Hepatocyte (in vitro differentiated cells): ENCODE data around the gene MTNR1B. TPM values are rescaled to one million over a fixed set of nuclear protein-coding genes. Genes with fewer than 3 reads are reported as not detected.
A peak's percentile ranks its signal among the peaks of the same experiment; 100 is the strongest.

ENCODE experiments used
- DNase-seq: peaks from one replicate; pipeline ENCODE4 v3.0.0-alpha.2; 2016; ENCODE audit warnings: low spot score
- H2AFZ ChIP-seq: fragments of 200-600 bp; sonication (generic); 2 replicates; pipeline ENCODE4 v1.6.0; 2016; ENCODE audit warnings: antibody characterized with exemption, mild to moderate bottlenecking
- H3K27ac ChIP-seq: fragments of 200-600 bp; sonication (generic); 2 replicates; pipeline ENCODE4 v1.5.1; 2016; ENCODE audit warnings: mild to moderate bottlenecking
- H3K27me3 ChIP-seq: fragments of 200-600 bp; sonication (generic); 2 replicates; pipeline ENCODE4 v1.6.1; 2016
- H3K36me3 ChIP-seq: fragments of 200-600 bp; sonication (generic); replicated peaks from 2 replicates; pipeline ENCODE4 v1.5.1; 2016; ENCODE audit warnings: low read depth; ENCODE audit not compliant: insufficient read depth
- H3K4me1 ChIP-seq: fragments of 200-600 bp; sonication (generic); 2 replicates; pipeline ENCODE4 v1.5.1; 2016; ENCODE audit warnings: mild to moderate bottlenecking, moderate library complexity; ENCODE audit not compliant: insufficient read depth
- H3K4me2 ChIP-seq: fragments of 200-600 bp; sonication (generic); 2 replicates; pipeline ENCODE4 v1.6.0; 2016
- H3K4me3 ChIP-seq: fragments of 200-600 bp; sonication (generic); 2 replicates; pipeline ENCODE4 v1.5.1; 2016; ENCODE audit warnings: mild to moderate bottlenecking
- H3K79me2 ChIP-seq: fragments of 200-600 bp; sonication (generic); 2 replicates; pipeline ENCODE4 v1.6.0; 2017; ENCODE audit warnings: mild to moderate bottlenecking
- H3K9me2 ChIP-seq: fragments of 200-600 bp; sonication (generic); replicated peaks from 2 replicates; pipeline ENCODE4 v1.6.0; 2017; ENCODE audit warnings: mild to moderate bottlenecking; ENCODE audit not compliant: insufficient read depth
- H3K9me3 ChIP-seq: fragments of 200-600 bp; sonication (generic); 2 replicates; pipeline ENCODE4 v1.5.1; 2016; ENCODE audit warnings: low read depth, mild to moderate bottlenecking
- H4K20me1 ChIP-seq: fragments of 200-600 bp; sonication (generic); 2 replicates; pipeline ENCODE4 v1.6.0; 2016; ENCODE audit warnings: mild to moderate bottlenecking; ENCODE audit not compliant: insufficient read depth, poor library complexity, severe bottlenecking
- CTCF ChIP-seq: fragments of 200-600 bp; sonication (generic); IDR thresholded peaks from 2 replicates; pipeline ENCODE4 v1.5.1; 2016; ENCODE audit warnings: antibody characterized with exemption, mild to moderate bottlenecking; ENCODE audit not compliant: poor library complexity
- EZH2 ChIP-seq: fragments of 200-600 bp; sonication (generic); IDR thresholded peaks from 2 replicates; pipeline ENCODE4 v1.6.1; 2016; ENCODE audit warnings: antibody characterized with exemption, mild to moderate bottlenecking, borderline replicate concordance
- EZH2phosphoT487 ChIP-seq: fragments of 200-600 bp; sonication (generic); IDR thresholded peaks from one replicate; pipeline ENCODE4 v1.6.1; 2018; ENCODE audit warnings: antibody characterized with exemption, mild to moderate bottlenecking, low read depth, moderate library complexity; ENCODE audit not compliant: unreplicated experiment, severe bottlenecking
- WGBS: methylation state at CpG from one replicate; pipeline ENCODE4 v1.1.6; 2016; ENCODE audit warnings: low lambda C conversion rate; ENCODE audit errors: missing lambda C conversion rate; 5-methylcytosine and 5-hydroxymethylcytosine counted together
- polyA plus RNA-seq: library from polyadenylated mRNA; unstranded; fragments of >200 nt; fragmentation: Nextera tagmentation; extraction: Ambion mirVana; gene quantifications from 2 replicates; pipeline ENCODE4 v1.2.1, GENCODE V29; 2016
- total RNA-seq: library from RNA; depleted of rRNA; stranded (reverse); fragments of >200 nt; gene quantifications from 2 replicates; pipeline ENCODE4 v1.2.3, GENCODE V29; 2014

Gene MTNR1B
- total and polyA plus RNA-seq, 2 experiments from 2014 or later: 0.30 to 0.40 TPM

- TF ChIP-seq CTCF (no peak), EZH2 (no peak), EZH2phosphoT487 (no peak)
- H3K4me2 ChIP-seq: no peak overlapping the region
Observed at GRCh38 chr11:92964471-92964870, 5.0 kb upstream of the MTNR1B start.

GRCh38 chr11:92965196-92965595 is 4.3 kb upstream of the MTNR1B start:
- H3K79me2 ChIP-seq: no peaks in the 10 kb centered on the region
- peaks cover 29% of the 10 kb centered on the region for H3K27me3 ChIP-seq
- DNase-seq: no peak
- no peak overlapping the region for H2AFZ ChIP-seq
- H3K36me3 ChIP-seq: no peaks in the 10 kb centered on the region
- no peaks in the 10 kb centered on the region for H3K4me1 ChIP-seq
- no peaks in the 10 kb centered on the region for H3K9me2 ChIP-seq
- H3K27ac ChIP-seq: no peak overlapping the region
- H3K4me2 ChIP-seq: no peak overlapping the region
- H3K9me3 ChIP-seq: no peaks in the 10 kb centered on the region
- WGBS: 82% methylated on average over 2 of the region's 2 CpGs
- no peak for TF ChIP-seq EZH2phosphoT487
- no peak for TF ChIP-seq CTCF
- no peak for TF ChIP-seq EZH2
- no peak overlapping the region for H3K4me3 ChIP-seq
- H4K20me1 ChIP-seq: no peaks in the 10 kb centered on the region

More at GRCh38 chr11:92964471-92964870, 5.0 kb upstream of the MTNR1B start:
- Histone ChIP-seq H3K36me3 (no peaks in the 10 kb centered on the region), H3K9me3 (no peaks in the 10 kb centered on the region), H2AFZ (no peak overlapping the region), H3K4me3 (no peak overlapping the region), H3K79me2 (no peaks in the 10 kb centered on the region), H3K9me2 (no peaks in the 10 kb centered on the region), H3K27me3 (peaks cover 24% of the 10 kb centered on the region), H3K27ac (no peak overlapping the region), H3K4me1 (no peaks in the 10 kb centered on the region), H4K20me1 (no peaks in the 10 kb centered on the region)
- DNase-seq: peak; percentile 18
- WGBS: 77% methylated on average over 8 of the region's 8 CpGs

GRCh38 chr11:92967178-92967577 is 2.3 kb upstream of the MTNR1B start:
- Histone ChIP-seq H3K9me2 (no peaks in the 10 kb centered on the region), H3K4me2 (no peak overlapping the region), H3K4me1 (no peaks in the 10 kb centered on the region), H3K4me3 (no peak overlapping the region), H3K36me3 (no peaks in the 10 kb centered on the region), H2AFZ (no peak overlapping the region), H3K27ac (no peak overlapping the region), H3K27me3 (peaks cover 34% of the 10 kb centered on the region), H3K79me2 (no peaks in the 10 kb centered on the region), H4K20me1 (no peaks in the 10 kb centered on the region), H3K9me3 (no peaks in the 10 kb centered on the region)
- TF ChIP-seq EZH2phosphoT487 (no peak), EZH2 (no peak), CTCF (no peak)
- no peak for DNase-seq
- WGBS: 88% methylated on average over 2 of the region's 2 CpGs

GRCh38 chr11:92967867-92968266 is 1.6 kb upstream of the MTNR1B start:
- no peak overlapping the region for H3K4me2 ChIP-seq
- 91% methylated on average over 2 of the region's 2 CpGs for WGBS
- no peak overlapping the region for H3K27ac ChIP-seq
- peaks cover 34% of the 10 kb centered on the region for H3K27me3 ChIP-seq
- no peaks in the 10 kb centered on the region for H3K4me1 ChIP-seq
- no peaks in the 10 kb centered on the region for H4K20me1 ChIP-seq
- H3K36me3 ChIP-seq: no peaks in the 10 kb centered on the region
- DNase-seq: no peak
- no peaks in the 10 kb centered on the region for H3K9me2 ChIP-seq
- no peaks in the 10 kb centered on the region for H3K79me2 ChIP-seq
- no peak overlapping the region for H3K4me3 ChIP-seq
- no peak overlapping the region for H2AFZ ChIP-seq
- TF ChIP-seq CTCF: no peak
- TF ChIP-seq EZH2phosphoT487: no peak
- no peak for TF ChIP-seq EZH2
- H3K9me3 ChIP-seq: no peaks in the 10 kb centered on the region
